Esophagus muscularis mucosa (tissue), 4 donors: Measurements from ENCODE around the gene ZBTB7B.

ENCODE experiments used
- CTCF ChIP-seq, 3 experiments: fragments of 200-600 bp in 2 of 3; fragments of 450-650 bp in 1 of 3; sonication (generic) in 2 of 3; IDR thresholded peaks; one replicate each; pipeline ENCODE4 v1.5.1; 2017 to 2019; ENCODE audit warnings: antibody characterized with exemption in 3 of 3, mild to moderate bottlenecking in 2 of 3, moderate library complexity in 1 of 3
- EP300 ChIP-seq: sonication (generic); formaldehyde crosslinking; IDR thresholded peaks from one replicate; pipeline ENCODE4 v1.6.1; 2017; ENCODE audit warnings: antibody characterized with exemption
- POLR2A ChIP-seq: fragments of 450-650 bp; IDR thresholded peaks from one replicate; pipeline ENCODE4 v1.6.1; 2017; ENCODE audit warnings: antibody characterized with exemption, moderate library complexity, mild to moderate bottlenecking, low read depth
- POLR2AphosphoS5 ChIP-seq, 2 donors: sonication (generic); formaldehyde crosslinking; IDR thresholded peaks; one replicate each; pipeline ENCODE4 v1.6.1; 2017; ENCODE audit warnings: antibody characterized with exemption in 2 of 2

- no peak for TF ChIP-seq CTCF (IDR thresholded peaks at IDR 0.05)
- TF ChIP-seq POLR2A: no peak
- peak; percentile 6 to 13 for TF ChIP-seq POLR2AphosphoS5 (IDR thresholded peaks at IDR 0.05)
- TF ChIP-seq EP300: no peak
Observed at GRCh38 chr1:155012026-155012546, 9.5 kb downstream of the ZBTB7B start.
